Peyer's patch (tissue), 4 donors: Measurements from ENCODE around the gene PIEZO1. TPM values are rescaled to one million over a fixed set of nuclear protein-coding genes. Genes with fewer than 3 reads are reported as not detected.

Experiments
- DNase-seq, 3 donors: peaks; one replicate each; pipeline ENCODE4 v3.0.0-alpha.2; 2017 to 2019
- H3K27ac ChIP-seq, 4 donors: fragments of 200-600 bp; sonication (generic); one replicate each; pipeline ENCODE4 v1.5.1; 2016 to 2019
- H3K27me3 ChIP-seq, 2 donors: fragments of 200-600 bp; sonication (generic); one replicate each; pipeline ENCODE4 v1.5.1; 2019
- H3K36me3 ChIP-seq, 3 donors: fragments of 200-600 bp; sonication (generic); one replicate each; pipeline ENCODE4 v1.5.1; 2016 to 2019
- H3K4me1 ChIP-seq, 4 donors: fragments of 200-600 bp; sonication (generic); one replicate each; pipeline ENCODE4 v1.5.1; 2016 to 2019
- H3K4me3 ChIP-seq, 4 donors: fragments of 200-600 bp; sonication (generic); 1 replicate in 3 of 4; 2 replicates in 1 of 4; pipeline ENCODE4 v1.5.1; 2016 to 2019; ENCODE audit warnings: mild to moderate bottlenecking in 1 of 4
- H3K9me3 ChIP-seq, 4 donors: fragments of 200-600 bp; sonication (generic); one replicate each; pipeline ENCODE4 v1.5.1; 2016 to 2019; ENCODE audit warnings: mild to moderate bottlenecking in 1 of 4
- CTCF ChIP-seq, 6 experiments: fragments of 450-650 bp in 4 of 6; fragments of 200-600 bp in 2 of 6; sonication (generic) in 1 of 6; IDR thresholded peaks; one replicate each; pipeline ENCODE4 v1.5.1; 2017 to 2019; ENCODE audit warnings: antibody characterized with exemption in 6 of 6, mild to moderate bottlenecking in 3 of 6, moderate library complexity in 1 of 6
- POLR2A ChIP-seq, 2 donors: fragments of 450-650 bp; IDR thresholded peaks; one replicate each; pipeline ENCODE4 v1.5.1; 2017; ENCODE audit warnings: antibody characterized with exemption in 2 of 2, mild to moderate bottlenecking in 2 of 2, moderate library complexity in 2 of 2
- total RNA-seq, 4 donors: library from RNA; depleted of rRNA; stranded (reverse); fragments of >200 nt; gene quantifications; one replicate each; pipeline ENCODE4 v1.1.0, GENCODE V29; 2016

Gene PIEZO1
- total RNA-seq, 4 donors from 2014 or later = 76.9 to 218 (median 183) TPM

GRCh38 chr16:88759245-88759975 lies 25.6 kb downstream of the PIEZO1 start:
- H3K27ac ChIP-seq = peak overlapping the region; percentile 43 to 74 (median 57)
- DNase-seq = peak in 2 of 3 donors; percentile 64 to 84
- H3K36me3 ChIP-seq = no peaks in the 10 kb centered on the region
- H3K4me1 ChIP-seq = peaks cover 0 to 45% (median 1%) of the 10 kb centered on the region in 4 donors
- H3K27me3 ChIP-seq = no peaks in the 10 kb centered on the region
- H3K4me3 ChIP-seq = no peak overlapping the region
- TF ChIP-seq CTCF (IDR thresholded peaks at IDR 0.05) = peak in 1 of 6 experiments; percentile 21
- no peak for TF ChIP-seq POLR2A (IDR thresholded peaks at IDR 0.05)
- no peaks in the 10 kb centered on the region for H3K9me3 ChIP-seq

- H3K27ac ChIP-seq = peak overlapping the region in 3 of 4 donors; percentile 43 to 74 (median 57)
Observed at GRCh38 chr16:88758944-88759244, 26.1 kb downstream of the PIEZO1 start.

GRCh38 chr16:88758227-88758943 lies 26.6 kb downstream of the PIEZO1 start:
- H3K27me3 ChIP-seq = no peaks in the 10 kb centered on the region
- H3K4me3 ChIP-seq = no peak overlapping the region
- H3K36me3 ChIP-seq = no peaks in the 10 kb centered on the region
- no peaks in the 10 kb centered on the region for H3K9me3 ChIP-seq
- H3K27ac ChIP-seq = peak overlapping the region in 1 of 4 donors; percentile 74
- TF ChIP-seq POLR2A (IDR thresholded peaks at IDR 0.05) = no peak
- no peak for TF ChIP-seq CTCF (IDR thresholded peaks at IDR 0.05)
- H3K4me1 ChIP-seq = peaks cover 0 to 40% (median 1%) of the 10 kb centered on the region in 4 donors
- DNase-seq = no peak

More at GRCh38 chr16:88758944-88759244, 26.1 kb downstream of the PIEZO1 start:
- no peak for TF ChIP-seq CTCF (IDR thresholded peaks at IDR 0.05)
- no peak for TF ChIP-seq POLR2A (IDR thresholded peaks at IDR 0.05)
- Histone ChIP-seq H3K4me1 (peaks cover 0 to 45% (median 1%) of the 10 kb centered on the region in 4 donors), H3K27me3 (no peaks in the 10 kb centered on the region), H3K9me3 (no peaks in the 10 kb centered on the region), H3K36me3 (no peaks in the 10 kb centered on the region), H3K4me3 (no peak overlapping the region)
- no peak for DNase-seq

GRCh38 chr16:88755745-88756443 lies 29.1 kb downstream of the PIEZO1 start:
- Histone ChIP-seq H3K4me3 (no peak overlapping the region), H3K4me1 (peaks cover 0 to 15% (median 1%) of the 10 kb centered on the region in 4 donors), H3K36me3 (no peaks in the 10 kb centered on the region), H3K27me3 (no peaks in the 10 kb centered on the region), H3K9me3 (no peaks in the 10 kb centered on the region), H3K27ac (no peak overlapping the region)
- TF ChIP-seq CTCF (IDR thresholded peaks at IDR 0.05) (no peak), POLR2A (IDR thresholded peaks at IDR 0.05) (no peak)
- no peak for DNase-seq

- Histone ChIP-seq H3K4me3 (no peak overlapping the region), H3K27me3 (no peaks in the 10 kb centered on the region), H3K9me3 (no peaks in the 10 kb centered on the region), H3K36me3 (no peaks in the 10 kb centered on the region), H3K4me1 (peaks cover 0 to 7% (median 1%) of the 10 kb centered on the region in 4 donors), H3K27ac (peak overlapping the region in 1 of 4 donors; percentile 26)
- no peak for TF ChIP-seq POLR2A (IDR thresholded peaks at IDR 0.05)
- TF ChIP-seq CTCF (IDR thresholded peaks at IDR 0.05) = peak in 1 of 6 experiments; percentile 13
- DNase-seq = no peak
Observed at GRCh38 chr16:88754912-88755744, 29.9 kb downstream of the PIEZO1 start.
